GM18909 (cell line): ENCODE measurements around the gene SHISA4.

Source experiments
- ATAC-seq: cut with Tn5 transposase; IDR thresholded peaks from one replicate; pipeline ENCODE4 v1.9.1; 2021; ENCODE audit warnings: mild to moderate bottlenecking; ENCODE audit not compliant: unreplicated experiment, poor library complexity

Gene SHISA4

DNA sequence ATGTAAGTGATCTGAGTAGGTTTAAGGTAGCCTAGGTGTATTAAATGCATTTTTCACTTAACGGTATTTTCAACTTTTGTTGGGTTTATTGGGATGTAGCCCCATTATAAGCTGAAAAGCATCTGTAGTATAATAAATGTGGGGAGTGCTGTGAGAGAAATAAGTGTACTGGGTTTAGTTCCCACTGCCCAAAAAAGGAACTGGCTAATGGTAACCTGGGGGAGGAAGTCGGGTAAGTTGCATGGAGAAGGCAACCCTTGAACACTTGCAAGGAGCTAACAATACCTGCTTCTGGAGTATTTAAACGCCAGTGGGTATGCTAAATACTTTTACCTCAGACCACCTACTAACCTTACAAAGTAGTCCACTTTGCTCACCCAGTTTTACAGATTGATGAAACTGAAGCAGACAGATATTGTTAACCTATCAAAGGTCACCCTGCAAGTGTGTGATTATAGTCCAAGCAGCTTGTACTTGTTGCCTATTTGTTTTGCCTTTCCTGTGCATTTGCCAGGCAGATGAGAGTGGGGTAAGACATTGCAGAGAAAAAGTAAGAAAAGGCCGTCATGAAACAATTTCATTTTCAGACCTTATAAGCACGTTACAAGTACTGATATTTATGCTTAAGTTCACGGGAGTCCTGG lies 7.6 kb upstream of the SHISA4 start:
- ATAC-seq: no peak

DNA sequence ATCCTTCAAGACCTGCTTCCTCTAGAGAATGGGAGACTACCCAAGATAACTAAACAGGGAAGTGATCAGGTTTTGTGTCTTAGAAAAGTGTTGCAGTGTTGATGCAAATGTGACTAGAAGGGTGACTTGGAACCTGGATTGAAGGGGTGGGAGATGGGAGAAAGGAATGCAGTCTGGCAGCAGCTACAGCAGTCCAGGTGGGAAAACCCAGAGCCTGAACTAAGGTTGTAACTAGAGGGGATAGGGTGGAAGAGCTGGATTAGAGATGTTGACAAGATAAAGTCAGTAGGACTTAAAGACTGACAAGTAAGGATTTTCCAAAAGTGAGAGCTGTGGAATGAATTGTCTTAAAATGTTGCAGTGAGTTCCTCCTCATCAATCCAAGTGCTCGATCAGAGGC lies 7.1 kb upstream of the SHISA4 start:
- ATAC-seq: no peak

GRCh38 chr1:201882665-201883132 lies 6.0 kb upstream of the SHISA4 start:
- peak; percentile 50 for ATAC-seq

GRCh38 chr1:201883266-201883665 lies 5.4 kb upstream of the SHISA4 start:
- ATAC-seq: no peak

GRCh38 chr1:201883786-201884185 lies 4.9 kb upstream of the SHISA4 start:
- no peak for ATAC-seq

DNA sequence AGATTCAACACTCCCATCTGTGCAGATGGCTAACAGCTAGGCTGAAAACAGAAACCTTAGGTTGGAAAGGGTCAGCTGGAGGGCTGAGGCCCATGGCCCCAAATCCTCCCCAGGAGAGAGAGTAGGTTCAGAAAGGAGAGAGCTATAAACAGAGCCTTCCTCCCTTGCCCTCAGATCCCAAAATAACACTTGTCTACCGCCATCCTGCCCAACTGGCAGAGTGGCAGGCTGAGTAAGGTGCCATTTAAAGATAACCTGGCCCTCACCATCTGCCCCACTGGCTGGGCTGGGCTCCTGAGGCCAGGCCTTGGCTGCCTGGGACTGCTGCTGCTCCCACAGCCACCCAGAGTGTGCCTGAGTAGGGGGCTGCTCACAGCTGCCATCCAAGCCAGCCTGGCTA lies 4.3 kb upstream of the SHISA4 start:
- ATAC-seq: no peak

DNA sequence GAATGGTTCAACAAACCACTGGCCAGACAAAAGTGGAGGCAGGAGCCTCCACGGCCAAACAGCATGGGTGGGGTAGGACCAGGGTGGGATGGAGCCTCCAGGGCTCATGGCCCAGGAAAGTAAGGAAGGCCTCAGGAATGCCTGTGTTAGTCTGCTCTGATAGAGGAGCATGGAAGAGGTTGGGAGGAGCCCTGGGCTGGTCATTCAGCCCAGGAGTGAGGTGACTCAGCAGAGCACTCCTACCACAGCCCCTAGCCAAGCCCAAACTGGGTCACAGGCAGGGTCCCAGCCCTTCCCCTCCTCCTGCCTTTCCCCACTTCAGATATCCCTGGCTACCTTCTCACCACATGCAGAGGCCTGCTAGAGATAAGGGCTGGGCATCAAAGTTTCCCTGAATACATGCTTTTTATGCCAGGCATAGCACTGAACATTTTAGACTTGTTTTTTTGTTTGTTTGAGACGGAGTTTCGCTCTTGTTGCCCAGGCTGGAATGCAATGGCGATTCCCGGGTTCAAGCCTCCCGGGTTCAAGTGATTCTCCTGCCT lies 3.1 kb upstream of the SHISA4 start:
- no peak for ATAC-seq

DNA sequence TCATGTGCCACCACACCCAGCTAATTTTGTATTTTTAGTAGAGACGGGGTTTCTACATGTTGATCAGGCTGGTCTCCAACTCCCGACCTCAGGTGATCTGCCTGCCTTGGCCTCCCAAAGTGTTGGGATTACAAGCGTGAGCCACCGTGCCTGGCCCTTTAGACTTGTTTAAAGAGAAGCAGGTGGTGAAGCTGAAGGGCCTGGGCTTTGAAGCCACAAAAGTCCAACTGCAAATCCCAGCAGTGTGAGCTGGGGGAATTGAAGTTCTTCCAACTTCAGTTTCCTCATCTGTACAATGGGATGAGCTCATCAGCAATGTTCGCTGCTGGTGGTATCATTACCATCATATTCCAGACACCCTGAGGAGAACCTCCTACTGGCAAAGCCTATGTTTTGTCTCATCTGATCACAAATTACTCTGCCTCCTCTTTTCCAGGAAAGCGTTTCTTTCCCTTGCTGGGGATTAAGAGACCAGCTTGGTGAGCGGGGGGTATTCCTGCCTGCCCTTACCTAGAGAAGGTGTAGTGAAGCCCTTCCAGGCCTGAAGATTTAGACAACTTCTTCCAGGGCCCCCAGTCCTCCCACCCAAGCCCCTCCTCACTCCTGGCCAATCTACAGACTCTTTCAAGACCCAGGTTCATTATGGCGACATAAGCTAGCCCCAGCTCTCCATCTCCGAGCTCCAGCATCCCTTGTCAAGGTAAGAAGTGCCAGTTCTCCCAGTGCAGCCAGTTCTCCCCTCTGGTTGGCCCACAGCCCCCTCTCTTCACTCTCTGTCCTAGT lies 2.4 kb upstream of the SHISA4 start:
- no peak for ATAC-seq

DNA sequence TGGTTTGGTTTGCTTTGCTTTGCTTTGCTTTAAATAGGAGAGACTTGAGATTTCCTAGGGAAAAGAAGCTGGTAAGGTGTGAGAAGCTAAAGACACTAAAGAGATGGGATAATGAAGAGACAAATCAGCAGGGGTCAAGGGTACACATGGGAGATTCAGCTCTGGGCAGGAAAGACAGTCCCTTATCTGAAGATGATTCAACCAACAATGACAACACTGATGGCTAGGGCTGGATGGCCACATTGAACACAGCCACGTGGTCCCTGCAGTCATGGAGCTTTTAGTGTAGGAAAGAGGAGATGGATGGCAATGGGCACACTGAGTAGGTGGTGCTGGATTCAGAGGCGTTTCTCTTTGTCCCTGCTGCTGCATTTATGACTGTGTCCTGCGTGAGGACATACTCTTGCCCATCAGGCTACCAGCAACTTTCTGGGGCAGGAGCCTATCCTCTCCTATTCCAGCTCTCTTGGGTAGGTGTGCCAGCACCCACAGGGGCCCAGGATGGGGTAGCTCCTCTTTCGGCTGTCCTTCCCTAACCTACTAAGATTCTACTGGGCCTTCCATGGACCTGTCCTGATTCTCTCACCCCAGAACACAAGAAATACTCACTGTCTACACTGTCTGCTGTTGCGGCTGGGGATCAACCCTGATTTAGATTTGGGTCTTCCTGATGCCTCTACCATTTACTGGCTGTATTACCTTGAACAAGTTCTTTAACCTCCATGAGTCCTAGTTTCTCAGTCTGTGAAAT lies 1.4 kb upstream of the SHISA4 start:
- no peak for ATAC-seq

- ATAC-seq: no peak
Measured at GRCh38 chr1:201889090-201889968, 631 bp downstream of the SHISA4 start.

DNA sequence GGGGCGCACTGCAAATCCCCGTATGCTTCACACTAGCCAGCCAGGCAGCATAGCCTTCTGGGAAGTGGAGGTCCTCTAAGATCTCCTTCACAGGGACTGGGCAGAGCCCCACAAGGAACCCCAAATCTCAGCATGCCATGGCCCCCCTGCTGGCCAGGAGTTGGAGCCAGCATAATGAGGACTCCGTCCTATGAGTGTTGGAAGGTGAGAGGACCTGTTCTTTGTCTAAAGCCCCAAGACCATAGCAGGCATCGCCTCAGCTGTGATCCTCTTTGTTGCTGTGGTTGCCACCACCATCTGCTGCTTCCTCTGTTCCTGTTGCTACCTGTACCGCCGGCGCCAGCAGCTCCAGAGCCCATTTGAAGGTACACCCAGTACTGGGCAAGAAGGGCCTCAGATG lies 1.5 kb downstream of the SHISA4 start:
- ATAC-seq: no peak

DNA sequence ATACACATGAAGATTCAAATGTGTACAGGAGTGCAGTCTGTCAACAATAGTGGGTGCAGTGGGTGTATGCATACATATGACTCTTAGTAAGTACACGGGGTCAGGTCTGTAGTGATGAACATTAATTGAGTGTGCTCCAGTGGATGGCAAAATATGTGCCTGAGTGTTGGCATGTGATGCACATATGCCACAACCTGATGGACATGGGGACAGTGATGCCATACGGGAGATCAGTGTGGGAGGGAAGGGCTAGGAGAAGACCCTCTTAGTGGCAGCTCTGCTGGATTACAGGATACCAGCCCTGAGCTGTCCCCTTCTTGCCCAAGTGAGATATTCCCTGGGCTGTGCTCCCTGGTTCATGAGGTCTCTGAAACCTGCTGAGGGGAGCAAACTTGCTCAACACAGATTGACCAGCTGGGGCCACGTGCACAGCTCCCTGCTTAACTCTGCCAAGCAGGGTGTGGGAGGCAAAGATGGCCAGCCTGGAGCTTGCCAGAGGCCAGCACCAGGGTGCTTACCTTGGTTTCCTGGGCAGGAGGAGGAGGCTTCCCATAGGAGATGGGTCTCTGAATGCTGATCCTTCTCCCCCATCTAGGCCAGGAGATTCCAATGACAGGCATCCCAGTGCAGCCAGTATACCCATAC lies 2.2 kb downstream of the SHISA4 start:
- no peak for ATAC-seq

DNA sequence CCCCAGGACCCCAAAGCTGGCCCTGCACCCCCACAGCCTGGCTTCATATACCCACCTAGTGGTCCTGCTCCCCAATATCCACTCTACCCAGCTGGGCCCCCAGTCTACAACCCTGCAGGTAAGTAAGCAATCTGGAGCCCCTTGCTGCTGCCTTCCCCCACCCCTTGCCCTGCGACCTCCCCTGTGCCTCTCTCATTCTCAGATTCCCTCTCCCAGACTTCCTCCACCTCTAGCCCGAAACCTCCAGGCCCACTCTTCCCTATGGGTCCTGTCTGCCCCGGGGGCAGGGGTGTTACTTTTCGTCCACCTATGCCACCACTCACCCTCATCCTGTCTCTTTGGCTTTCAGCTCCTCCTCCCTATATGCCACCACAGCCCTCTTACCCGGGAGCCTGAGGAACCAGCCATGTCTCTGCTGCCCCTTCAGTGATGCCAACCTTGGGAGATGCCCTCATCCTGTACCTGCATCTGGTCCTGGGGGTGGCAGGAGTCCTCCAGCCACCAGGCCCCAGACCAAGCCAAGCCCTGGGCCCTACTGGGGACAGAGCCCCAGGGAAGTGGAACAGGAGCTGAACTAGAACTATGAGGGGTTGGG lies 2.9 kb downstream of the SHISA4 start:
- no peak for ATAC-seq

DNA sequence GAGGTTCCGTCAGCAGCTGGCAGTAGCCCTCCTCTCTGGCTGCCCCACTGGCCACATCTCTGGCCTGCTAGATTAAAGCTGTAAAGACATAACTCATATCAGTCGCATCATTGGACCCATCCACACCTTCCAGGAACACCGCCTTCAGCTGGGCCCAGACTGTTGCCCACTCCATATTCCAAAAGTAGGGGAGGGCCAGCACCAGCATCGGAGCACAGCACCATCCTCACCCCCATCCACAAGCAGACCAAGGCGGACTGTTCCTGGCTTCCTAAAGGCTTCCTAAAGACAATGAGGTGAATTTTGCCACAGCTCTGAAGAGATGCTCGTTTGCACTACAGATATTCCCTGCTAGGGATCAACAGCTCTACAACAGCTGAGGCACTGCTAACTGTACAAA lies 3.5 kb downstream of the SHISA4 start:
- ATAC-seq: no peak

DNA sequence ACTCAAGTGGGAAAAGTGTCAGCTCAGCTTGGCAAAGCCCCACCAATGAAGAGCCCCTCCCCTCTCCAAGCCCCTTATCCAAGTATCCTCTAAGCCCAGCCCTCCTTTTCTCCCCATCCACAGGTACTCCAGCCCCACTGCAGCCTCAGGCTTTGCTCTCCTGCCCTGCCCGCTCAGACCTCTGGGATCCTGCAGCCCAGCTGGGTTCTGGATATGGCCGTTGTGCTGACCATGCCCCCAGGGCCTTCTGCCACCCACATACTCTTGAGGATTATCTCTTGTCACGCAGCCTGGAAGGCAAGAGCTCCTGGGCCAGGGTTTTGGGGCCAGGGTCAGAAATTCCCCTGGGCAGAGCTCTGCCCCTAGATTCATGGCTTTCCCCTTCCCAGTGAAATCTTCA lies 4.7 kb downstream of the SHISA4 start:
- ATAC-seq: no peak

DNA sequence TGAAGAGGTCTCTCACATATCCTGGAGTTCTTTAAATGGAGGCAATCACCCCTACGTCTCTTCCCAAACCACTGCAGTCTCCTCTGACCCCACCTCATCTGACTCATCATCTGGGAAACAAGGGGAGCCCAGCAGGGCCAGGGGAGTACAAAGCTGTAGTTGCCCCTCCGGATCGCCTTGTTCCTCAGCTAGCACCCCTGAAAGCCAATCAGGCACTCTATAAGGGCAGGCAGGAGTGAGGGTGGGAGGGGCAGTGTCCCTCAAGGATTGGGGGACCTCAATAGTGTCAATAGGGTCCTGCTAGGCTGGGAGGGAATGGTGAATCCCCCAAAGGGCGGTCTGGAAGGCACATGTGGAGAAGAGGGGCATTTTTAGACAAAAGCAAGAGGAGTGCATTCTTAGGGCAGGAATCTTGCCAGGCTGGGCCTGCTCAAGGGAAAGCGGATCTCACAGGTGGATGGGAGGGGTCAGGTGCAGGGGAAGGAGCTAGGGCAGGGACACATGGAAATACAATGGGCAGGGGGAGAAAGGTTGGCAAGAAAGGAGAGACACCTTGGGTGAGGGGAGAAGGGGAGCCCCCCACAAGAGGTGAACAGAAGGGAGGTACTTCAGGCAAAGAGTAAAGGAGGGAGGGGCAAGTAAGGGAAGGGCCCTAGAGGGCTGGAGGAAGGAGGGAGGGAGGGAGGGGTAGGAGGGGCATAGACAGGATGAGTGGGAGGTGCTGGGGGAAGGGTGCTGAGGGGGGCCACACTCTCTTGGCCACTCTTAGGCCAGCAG lies 5.8 kb downstream of the SHISA4 start:
- no peak for ATAC-seq

DNA sequence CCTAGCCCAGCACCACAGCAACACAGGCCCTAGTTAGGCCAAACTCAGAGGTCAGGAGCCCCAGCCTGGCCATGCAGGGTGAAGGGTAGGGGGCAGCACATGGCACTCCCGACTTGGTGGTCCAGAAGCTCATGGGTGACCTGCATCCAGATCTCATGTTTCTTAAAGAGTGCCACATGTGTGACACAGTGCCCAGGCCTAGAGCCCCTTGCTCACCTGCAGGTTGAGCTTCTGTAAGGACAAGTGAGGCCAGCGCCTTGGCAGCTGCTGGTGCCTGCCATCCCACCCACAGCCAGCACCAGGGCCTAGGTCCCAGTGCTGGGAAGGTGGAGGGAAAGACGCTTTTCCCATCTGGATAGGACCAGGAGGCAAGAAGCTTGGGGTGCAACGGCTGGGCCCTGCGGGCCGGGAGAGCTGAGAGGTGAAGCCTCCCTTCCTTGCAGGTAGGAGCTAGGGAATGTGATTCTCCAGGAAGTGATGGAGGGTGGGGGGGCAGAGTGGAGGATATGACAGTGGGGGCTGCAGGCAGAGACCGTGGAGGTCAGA lies 6.5 kb downstream of the SHISA4 start:
- ATAC-seq: no peak
